SU-DHL-6 (cell line): ENCODE data around the gene GPR78.

Experiments
- H2AFZ ChIP-seq: fragments of 200-600 bp; sonication (generic); 2 replicates; pipeline ENCODE4 v1.6.1; 2014; ENCODE audit warnings: low read depth, mild to moderate bottlenecking, moderate library complexity, mixed read lengths, antibody characterized with exemption, low read length; ENCODE audit not compliant: severe bottlenecking
- H3F3A ChIP-seq: fragments of 200-600 bp; shearing (Covaris generic); 2 replicates; pipeline ENCODE4 v1.6.0; 2016; ENCODE audit warnings: antibody characterized with exemption, mild to moderate bottlenecking; ENCODE audit not compliant: insufficient read depth
- H3K27ac ChIP-seq: fragments of 200-600 bp; sonication (generic); 2 replicates; pipeline ENCODE4 v1.5.1; 2016; ENCODE audit warnings: low read depth, mild to moderate bottlenecking, low read length, moderate library complexity, mixed read lengths
- H3K27me3 ChIP-seq: fragments of 200-600 bp; sonication (generic), shearing (Covaris generic); 2 replicates; pipeline ENCODE4 v1.6.0; 2014; ENCODE audit warnings: mild to moderate bottlenecking, low read length
- H3K36me3 ChIP-seq: fragments of 200-600 bp; sonication (generic); 2 replicates; pipeline ENCODE4 v1.6.1; 2014; ENCODE audit warnings: mild to moderate bottlenecking, low read length, mixed read lengths
- H3K4me2 ChIP-seq: fragments of 300-600, 200-600 bp; shearing (Covaris generic), sonication (generic); 2 replicates; pipeline ENCODE4 v1.6.0; 2014; ENCODE audit warnings: low read length, low read depth, mild to moderate bottlenecking; ENCODE audit not compliant: poor library complexity, severe bottlenecking
- H3K4me3 ChIP-seq: fragments of 200-600 bp; sonication (generic); 2 replicates; pipeline ENCODE4 v1.5.1; 2014; ENCODE audit warnings: antibody characterized with exemption, low read length, mild to moderate bottlenecking, mixed read lengths; ENCODE audit not compliant: insufficient read depth, poor library complexity, severe bottlenecking
- H3K79me2 ChIP-seq: fragments of 200-600 bp; sonication (generic); 2 replicates; pipeline ENCODE4 v1.6.1; 2014; ENCODE audit warnings: mild to moderate bottlenecking, low read length, moderate library complexity; ENCODE audit not compliant: insufficient read depth
- H3K9ac ChIP-seq: fragments of 200-600 bp; sonication (generic); 2 replicates; pipeline ENCODE4 v1.7.0; 2014; ENCODE audit warnings: mild to moderate bottlenecking, low read length
- H3K9me2 ChIP-seq: fragments of 200-600 bp; sonication (generic); replicated peaks from 2 replicates; pipeline ENCODE4 v1.6.1; 2014; ENCODE audit warnings: low read length; ENCODE audit not compliant: insufficient read depth
- H3K9me3 ChIP-seq: fragments of 200-600 bp; sonication (generic); 2 replicates; pipeline ENCODE4 v1.6.1; 2014; ENCODE audit warnings: low read length, mixed read lengths; ENCODE audit not compliant: insufficient read depth
- H4K20me1 ChIP-seq: fragments of 200-600 bp; sonication (generic); 2 replicates; pipeline ENCODE4 v1.6.1; 2014; ENCODE audit warnings: low read depth, mild to moderate bottlenecking, antibody characterized with exemption, low read length, moderate library complexity, mixed read lengths
- EZH2phosphoT487 ChIP-seq: fragments of 200-600 bp; sonication (generic), shearing (Covaris generic); conservative IDR thresholded peaks from 2 replicates; pipeline ENCODE4 v1.6.1; 2018; ENCODE audit warnings: mild to moderate bottlenecking, antibody characterized with exemption, low read length, moderate library complexity, mixed read lengths
- TF ChIP-seq, protein P1 (sequence below): fragments of 200-600 bp; sonication (generic); IDR thresholded peaks from one replicate; pipeline ENCODE4 v1.5.1; 2017; ENCODE audit warnings: antibody characterized with exemption, mild to moderate bottlenecking, low read length, moderate library complexity; ENCODE audit not compliant: insufficient read depth, poor library complexity, severe bottlenecking

GPR78 gene

DNA sequence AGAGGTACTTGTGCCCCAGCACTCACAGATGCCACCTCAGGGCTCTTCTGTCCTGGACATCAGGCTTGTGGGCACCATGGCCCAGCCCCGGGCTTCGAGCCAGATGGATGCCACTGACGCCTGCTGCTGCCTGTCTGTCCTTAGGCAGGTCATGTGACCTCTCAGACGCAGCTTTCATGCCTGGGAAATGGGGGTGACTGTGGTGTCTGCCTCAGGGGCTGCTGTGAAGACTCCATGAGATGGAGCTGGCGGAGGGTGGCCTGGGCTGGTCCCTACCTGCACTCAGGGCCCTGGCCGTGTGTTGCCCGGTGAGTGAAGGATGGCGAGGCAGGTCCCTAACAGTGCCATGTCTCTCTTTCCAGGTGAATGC lies 18.9 kb downstream of the GPR78 start:
- no peak overlapping the region for H3K27ac ChIP-seq
- no peak overlapping the region for H2AFZ ChIP-seq
- H3K36me3 ChIP-seq = no peaks in the 10 kb centered on the region
- no peak overlapping the region for H3K4me3 ChIP-seq
- no peaks in the 10 kb centered on the region for H3F3A ChIP-seq
- no peaks in the 10 kb centered on the region for H4K20me1 ChIP-seq
- H3K27me3 ChIP-seq = no peaks in the 10 kb centered on the region
- H3K9me2 ChIP-seq = no peaks in the 10 kb centered on the region
- no peaks in the 10 kb centered on the region for H3K79me2 ChIP-seq
- no peak overlapping the region for H3K4me2 ChIP-seq
- H3K9me3 ChIP-seq = no peaks in the 10 kb centered on the region
- no peak for TF ChIP-seq EZH2phosphoT487
- TF ChIP-seq, protein P1, sequence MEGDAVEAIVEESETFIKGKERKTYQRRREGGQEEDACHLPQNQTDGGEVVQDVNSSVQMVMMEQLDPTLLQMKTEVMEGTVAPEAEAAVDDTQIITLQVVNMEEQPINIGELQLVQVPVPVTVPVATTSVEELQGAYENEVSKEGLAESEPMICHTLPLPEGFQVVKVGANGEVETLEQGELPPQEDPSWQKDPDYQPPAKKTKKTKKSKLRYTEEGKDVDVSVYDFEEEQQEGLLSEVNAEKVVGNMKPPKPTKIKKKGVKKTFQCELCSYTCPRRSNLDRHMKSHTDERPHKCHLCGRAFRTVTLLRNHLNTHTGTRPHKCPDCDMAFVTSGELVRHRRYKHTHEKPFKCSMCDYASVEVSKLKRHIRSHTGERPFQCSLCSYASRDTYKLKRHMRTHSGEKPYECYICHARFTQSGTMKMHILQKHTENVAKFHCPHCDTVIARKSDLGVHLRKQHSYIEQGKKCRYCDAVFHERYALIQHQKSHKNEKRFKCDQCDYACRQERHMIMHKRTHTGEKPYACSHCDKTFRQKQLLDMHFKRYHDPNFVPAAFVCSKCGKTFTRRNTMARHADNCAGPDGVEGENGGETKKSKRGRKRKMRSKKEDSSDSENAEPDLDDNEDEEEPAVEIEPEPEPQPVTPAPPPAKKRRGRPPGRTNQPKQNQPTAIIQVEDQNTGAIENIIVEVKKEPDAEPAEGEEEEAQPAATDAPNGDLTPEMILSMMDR = no peak
- H3K9ac ChIP-seq = no peak overlapping the region

DNA sequence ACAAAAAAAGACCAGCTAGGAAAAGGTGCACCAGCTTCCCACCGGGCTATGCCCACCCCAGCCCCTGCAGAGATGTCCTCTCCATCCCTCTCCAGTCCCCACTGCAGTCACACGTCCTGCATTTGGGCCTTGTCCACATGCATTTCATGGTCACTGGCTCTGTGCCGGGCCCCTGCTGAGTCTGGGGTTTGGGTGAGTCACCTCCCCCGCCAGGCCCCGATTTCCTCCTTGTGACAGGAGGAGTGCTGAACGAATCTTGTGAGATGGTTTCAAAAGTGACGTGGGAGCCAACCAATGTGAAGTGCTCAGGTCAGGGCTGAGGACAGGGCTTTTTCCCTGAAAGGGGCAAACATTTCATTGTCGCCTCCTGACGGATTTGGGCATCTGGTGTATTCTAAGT lies 19.5 kb downstream of the GPR78 start:
- Histone ChIP-seq H3K4me2 (no peak overlapping the region), H3K27ac (no peak overlapping the region), H3K36me3 (no peaks in the 10 kb centered on the region), H3K9ac (no peak overlapping the region), H2AFZ (no peak overlapping the region), H4K20me1 (no peaks in the 10 kb centered on the region), H3K9me2 (no peaks in the 10 kb centered on the region), H3K4me3 (no peak overlapping the region), H3K79me2 (no peaks in the 10 kb centered on the region), H3K9me3 (no peaks in the 10 kb centered on the region), H3F3A (no peaks in the 10 kb centered on the region), H3K27me3 (no peaks in the 10 kb centered on the region)
- no peak for TF ChIP-seq EZH2phosphoT487
- TF ChIP-seq, protein P1 = no peak

DNA sequence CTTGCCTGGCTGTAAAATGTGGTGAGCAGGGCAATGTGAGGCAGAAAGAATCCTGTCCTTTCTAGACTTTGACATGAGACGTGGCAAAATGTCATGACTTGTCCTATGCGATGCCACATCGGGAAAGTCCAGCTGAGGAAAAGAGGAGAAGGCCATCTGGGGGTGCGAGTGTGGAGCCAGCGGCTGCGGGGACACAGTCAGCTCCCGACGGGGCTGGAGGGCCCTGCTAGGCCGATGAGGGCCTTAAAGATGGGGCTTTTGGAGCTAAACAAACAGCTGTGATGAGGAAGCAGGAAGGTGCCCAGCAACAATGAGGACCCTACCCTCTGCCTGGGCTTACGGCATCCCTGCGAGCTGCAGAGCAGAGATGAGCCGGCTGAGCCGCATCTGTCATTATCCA lies 20.1 kb downstream of the GPR78 start:
- TF ChIP-seq EZH2phosphoT487 = no peak
- TF ChIP-seq, protein P1 = no peak
- Histone ChIP-seq H3K9ac (no peak overlapping the region), H3K9me3 (no peaks in the 10 kb centered on the region), H3K9me2 (no peaks in the 10 kb centered on the region), H3K36me3 (no peaks in the 10 kb centered on the region), H3F3A (no peaks in the 10 kb centered on the region), H3K4me2 (no peak overlapping the region), H3K4me3 (no peak overlapping the region), H3K79me2 (no peaks in the 10 kb centered on the region), H3K27me3 (no peaks in the 10 kb centered on the region), H2AFZ (no peak overlapping the region), H4K20me1 (no peaks in the 10 kb centered on the region), H3K27ac (no peak overlapping the region)

DNA sequence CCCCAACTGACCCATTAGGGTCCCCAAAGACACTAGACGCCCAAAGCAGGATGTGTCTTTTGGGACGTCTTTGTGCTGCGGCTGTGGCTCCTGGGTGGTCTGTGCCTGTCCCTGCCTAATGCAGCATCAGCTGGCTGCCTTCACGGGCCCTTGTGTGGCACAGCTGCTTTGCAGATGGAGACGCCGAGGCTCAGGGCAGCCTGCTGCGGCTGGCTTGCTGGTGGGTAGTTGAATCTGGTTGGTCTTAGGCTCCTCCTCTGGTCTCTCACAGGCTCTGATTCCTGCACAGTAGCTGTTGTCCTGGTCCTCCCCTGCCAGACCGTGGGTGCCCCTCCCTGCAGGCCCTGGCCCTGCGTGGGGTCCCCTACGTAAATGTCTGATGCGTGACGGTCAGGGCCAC lies 20.5 kb downstream of the GPR78 start:
- Histone ChIP-seq H3K4me3 (no peak overlapping the region), H3F3A (no peaks in the 10 kb centered on the region), H3K9me2 (no peaks in the 10 kb centered on the region), H3K27ac (no peak overlapping the region), H3K79me2 (no peaks in the 10 kb centered on the region), H3K4me2 (no peak overlapping the region), H2AFZ (no peak overlapping the region), H3K36me3 (no peaks in the 10 kb centered on the region), H4K20me1 (no peaks in the 10 kb centered on the region), H3K9ac (no peak overlapping the region), H3K9me3 (no peaks in the 10 kb centered on the region), H3K27me3 (no peaks in the 10 kb centered on the region)
- TF ChIP-seq, protein P1 = no peak
- no peak for TF ChIP-seq EZH2phosphoT487
